Endothelial cell of hepatic sinusoid (primary cell): Measurements from ENCODE around the gene TNFAIP8L3.

Experiments used
- in situ Hi-C: cut with HindIII; loops from 2 replicates; pipeline ENCODE4 v1.10.0; 2017; ENCODE audit warnings: low sequenced_read_pairs

TNFAIP8L3 gene

DNA sequence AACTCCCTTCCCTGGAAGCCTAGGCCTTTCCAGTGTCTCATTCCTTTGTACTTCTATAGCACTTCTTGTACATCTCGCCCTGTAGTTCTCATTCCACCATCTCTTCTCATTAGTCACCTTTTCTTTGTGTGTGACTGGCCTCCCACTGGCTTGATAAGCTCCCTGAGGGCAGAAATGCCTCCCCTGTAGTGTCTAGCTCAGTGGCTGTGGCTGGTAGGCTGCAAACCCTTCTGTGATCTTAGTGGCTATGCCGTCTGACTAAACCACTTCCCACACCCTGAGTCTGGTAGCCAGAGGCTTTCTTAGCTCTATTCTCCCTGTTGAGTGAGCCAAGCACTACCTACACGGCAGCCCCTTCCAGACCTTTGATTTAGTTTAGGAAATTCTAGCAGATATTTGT is 24.4 kb upstream of the TNFAIP8L3 start:
- in situ Hi-C loops = loop anchor here (5.0 kb wide), 2 partner anchors 48 to 57 kb away; no protein-coding TSS in a partner anchor

DNA sequence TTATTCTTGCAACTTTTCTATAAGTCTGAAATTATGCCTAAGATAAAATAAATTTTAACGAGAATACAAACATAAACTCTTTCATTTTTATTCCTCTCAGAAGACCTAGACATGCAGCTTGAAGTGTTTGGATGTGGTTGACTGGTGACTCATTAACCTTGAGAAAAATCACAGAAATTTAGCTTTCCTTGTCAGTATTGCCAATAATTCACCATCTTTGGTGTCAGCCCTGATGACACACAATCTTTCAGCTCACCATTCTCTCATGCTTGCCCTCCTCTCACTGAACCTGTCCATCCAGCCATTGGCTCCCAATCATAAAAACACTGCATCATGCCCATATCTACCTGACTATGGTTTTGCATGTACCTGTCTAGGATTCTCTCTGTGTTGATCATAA is 22.6 kb upstream of the TNFAIP8L3 start:
- in situ Hi-C loops = loop anchor here (5.0 kb wide), 2 partner anchors 50 to 55 kb away; no protein-coding TSS in a partner anchor

DNA sequence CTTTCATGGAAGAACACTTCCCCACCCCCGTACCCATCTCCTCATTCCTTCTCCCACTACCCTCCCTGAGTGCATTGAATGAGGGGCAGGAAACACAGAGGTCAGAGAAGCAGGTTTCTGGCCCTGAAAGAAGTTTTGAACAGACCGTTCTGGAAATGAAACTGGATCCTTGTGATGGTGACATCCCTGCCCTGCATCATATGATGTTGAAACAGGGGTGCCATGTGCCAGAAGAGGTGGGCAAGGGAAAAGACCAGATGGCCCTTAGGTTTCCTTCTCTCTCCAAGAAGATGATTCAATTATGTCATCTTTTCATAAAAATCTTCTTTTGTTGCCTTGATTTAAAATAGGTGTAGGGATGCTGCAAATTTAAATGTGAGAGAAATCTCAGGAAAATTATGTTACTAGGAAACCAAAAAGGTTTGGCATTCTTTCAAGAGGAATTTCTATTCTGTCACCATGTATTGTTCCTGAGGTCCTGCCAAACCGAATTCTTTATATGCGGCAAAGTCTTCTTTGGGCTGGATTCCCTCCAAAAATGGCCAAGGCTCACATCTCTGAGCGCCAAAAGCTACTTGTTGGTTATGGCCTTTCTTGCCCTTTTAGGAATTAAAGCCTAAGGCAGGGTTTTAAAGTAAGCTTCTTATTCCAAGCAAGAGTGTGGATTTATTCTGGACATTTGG is 19.9 kb upstream of the TNFAIP8L3 start:
- in situ Hi-C loops = loop anchor here (5.0 kb wide), 2 partner anchors 52 to 53 kb away; no protein-coding TSS in a partner anchor

DNA sequence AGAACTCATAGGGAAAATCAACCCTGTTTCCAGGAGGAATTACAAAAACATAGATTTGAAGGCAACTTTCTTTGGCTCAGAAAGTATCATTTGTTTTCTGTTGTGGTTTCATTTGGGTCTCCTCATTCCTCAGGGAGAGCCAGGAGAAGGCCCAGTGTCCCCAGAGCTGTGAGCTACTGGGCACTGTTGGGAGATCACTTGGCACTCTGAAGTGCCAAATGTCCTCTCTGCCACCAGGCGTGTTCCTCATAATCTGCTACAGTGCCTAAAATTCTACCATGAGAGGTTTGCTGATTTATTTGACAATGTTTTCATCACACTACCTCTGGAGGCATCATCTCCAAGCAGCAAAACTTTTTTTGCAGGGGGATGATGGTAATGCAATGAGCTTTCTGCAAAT is 17.4 kb upstream of the TNFAIP8L3 start:
- in situ Hi-C loops = no loop called here

DNA sequence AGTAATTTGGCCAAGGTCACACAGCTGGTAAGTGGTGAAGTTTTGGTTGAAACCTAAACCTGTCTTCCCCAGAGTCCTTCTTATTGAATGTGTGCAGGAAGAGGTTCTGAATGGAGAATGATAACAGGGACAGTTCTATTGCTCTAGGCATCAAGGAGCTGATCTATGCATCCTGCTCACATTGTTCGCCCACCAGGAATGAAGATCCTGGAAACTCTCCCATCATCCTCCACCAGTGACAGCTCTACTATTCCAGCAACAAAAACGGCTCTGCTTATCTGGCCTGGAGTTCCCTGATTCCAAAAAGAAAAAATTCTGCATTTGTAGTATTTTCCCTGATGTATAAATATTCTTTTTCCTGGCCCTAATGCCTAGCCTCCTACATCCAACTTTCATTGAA is 16.4 kb upstream of the TNFAIP8L3 start:
- in situ Hi-C loops = no loop called here

DNA sequence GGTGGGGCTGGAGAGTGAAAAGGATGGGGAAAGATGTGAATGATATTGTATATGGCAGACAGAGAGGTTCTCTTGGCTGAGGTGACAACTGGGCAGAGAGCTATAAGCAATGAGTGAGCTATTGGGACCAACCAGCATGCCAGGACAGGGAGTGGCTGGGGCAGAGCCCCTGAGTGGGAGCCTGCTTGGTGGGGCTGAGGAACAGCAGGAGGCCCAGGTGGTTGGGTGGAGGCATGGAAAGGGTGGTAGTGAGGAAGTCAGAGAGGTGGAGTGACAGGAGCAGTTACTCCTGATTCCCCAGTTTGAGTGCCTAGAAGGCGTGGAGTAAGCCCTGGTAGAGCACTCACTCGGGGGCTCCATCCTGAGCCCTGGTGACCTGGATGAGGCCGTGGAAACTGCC is 15.5 kb upstream of the TNFAIP8L3 start:
- in situ Hi-C loops = no loop called here

DNA sequence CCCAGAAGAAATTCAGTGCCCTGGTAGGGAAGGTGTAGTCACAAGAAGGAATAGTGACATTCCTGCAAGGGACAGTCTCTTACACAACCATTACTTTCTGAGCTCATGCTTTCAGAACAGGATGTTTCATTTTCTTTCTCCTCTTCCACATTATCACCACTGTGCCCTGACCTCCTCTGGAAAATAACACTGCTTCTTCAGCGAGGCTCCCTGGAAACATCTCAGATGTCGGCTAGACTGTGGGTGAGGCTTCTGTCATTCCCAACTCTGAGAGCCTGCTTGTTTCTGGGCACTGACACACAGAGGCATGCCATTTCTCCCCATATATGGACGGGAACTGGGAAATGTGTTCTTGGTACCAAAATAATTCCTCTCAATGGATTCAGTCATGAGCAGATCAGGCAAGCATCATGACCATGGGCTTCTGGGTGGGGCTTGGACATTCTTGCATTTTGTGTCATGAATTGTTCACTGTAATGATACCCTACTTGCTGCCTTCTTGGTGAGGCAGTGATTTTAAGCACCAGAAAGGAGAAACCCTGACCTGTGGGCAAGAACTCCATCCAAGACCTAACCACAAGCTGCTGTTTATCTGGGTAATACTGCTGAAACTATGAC is 14.3 kb upstream of the TNFAIP8L3 start:
- in situ Hi-C loops = no loop called here

DNA sequence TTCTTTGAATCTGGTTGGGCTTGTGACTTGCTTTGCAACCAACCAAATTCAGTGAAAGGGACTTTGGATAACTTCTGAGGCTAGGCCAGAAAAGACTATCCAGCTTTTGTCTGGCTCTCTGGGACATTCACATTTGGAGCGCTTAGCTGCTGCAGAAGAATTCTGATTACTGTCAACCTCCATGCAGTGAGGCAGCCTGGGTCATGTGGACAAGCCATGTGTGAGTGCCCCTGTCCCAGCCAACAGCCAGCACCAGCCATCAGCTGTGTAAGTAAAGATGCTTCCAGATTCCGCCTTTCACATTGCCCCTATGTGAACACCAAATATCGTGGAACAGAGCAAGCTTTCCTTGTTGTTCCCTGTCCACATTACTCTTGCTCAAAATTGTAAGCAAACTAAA is 12.9 kb upstream of the TNFAIP8L3 start:
- in situ Hi-C loops = no loop called here

DNA sequence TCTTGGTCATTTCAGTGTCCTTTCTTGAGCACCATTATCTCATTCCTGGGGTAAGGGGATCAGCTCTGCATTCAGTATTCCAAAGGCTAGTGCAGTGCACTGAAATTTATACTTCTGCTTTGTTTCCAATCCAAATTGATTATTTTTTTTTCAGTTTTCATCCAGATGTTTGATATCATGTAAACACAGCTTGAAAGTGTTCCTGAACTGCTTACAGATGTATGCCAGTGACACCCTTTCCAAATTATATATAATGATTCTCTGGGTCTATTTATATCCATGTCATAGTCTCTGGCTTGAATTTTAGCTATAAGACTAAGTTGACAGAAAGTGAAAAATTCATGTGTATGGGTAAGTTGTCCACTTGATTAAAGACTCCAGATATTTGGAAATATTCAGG is 11.8 kb upstream of the TNFAIP8L3 start:
- in situ Hi-C loops = no loop called here

DNA sequence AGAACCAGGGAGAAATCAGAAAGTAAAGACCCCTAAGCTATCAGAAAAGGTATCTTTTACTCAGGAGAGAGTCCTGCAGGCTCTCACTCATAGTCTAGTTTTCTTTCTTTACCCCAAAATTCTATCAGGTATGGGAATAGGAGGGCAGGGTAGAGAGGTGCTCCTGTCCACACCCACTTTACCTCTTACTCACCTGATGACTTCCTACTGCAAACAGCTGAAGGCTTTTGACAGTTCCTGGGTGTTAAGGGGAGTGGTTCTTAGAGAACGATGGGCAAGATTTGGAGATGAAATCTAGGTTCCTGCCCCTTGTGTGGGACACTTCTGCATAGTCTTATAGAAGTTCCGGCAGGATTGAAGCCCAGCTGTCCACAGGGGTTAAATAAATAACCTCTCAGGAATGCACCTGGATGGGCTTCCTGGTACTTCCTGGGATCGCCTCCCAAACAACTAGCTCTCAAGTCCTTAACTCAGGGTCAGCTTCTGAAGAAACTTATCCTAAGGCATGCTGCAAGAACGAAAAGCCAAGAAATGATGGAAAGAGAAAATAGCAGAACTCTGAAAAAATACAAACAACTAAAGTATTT is 10.8 kb upstream of the TNFAIP8L3 start:
- in situ Hi-C loops = no loop called here

DNA sequence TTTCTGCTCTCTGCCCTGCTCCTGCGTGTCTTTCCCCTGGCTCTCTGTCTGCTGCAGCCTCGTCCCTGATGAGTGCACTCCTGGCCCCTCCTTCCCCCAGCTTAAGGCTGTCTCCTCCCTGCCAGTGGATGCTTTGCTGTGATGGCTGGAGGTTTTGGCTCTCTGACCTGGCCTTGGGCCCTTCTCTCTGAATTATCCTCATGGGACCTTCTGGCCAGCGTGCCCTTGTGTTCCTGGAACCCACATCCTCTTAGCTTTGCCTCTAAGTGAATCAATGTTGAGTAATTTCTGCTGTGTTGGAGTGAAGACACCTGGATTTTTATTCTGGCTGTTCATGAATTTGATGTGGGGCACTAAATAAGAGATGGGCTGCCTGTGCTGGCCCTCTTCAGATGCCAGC is 9.8 kb upstream of the TNFAIP8L3 start:
- in situ Hi-C loops = no loop called here

DNA sequence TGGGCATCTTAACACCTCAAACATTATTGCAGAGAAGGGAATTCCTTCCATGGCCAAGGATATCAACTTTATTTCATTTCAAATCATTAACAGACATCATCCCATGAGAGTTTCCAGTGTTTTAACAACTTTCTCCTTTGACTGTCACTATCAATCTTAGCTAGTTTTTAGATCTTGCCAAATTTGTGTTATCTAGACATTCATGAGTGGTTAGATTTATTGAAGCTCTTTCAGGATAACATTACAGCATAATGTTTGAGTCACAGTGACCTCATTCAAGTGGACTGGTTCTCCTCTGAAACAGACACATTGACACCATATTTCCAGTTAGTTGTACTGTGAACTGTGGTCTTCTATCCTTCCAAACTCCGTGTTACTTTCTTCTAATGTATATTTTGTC is 8.6 kb upstream of the TNFAIP8L3 start:
- in situ Hi-C loops = no loop called here

DNA sequence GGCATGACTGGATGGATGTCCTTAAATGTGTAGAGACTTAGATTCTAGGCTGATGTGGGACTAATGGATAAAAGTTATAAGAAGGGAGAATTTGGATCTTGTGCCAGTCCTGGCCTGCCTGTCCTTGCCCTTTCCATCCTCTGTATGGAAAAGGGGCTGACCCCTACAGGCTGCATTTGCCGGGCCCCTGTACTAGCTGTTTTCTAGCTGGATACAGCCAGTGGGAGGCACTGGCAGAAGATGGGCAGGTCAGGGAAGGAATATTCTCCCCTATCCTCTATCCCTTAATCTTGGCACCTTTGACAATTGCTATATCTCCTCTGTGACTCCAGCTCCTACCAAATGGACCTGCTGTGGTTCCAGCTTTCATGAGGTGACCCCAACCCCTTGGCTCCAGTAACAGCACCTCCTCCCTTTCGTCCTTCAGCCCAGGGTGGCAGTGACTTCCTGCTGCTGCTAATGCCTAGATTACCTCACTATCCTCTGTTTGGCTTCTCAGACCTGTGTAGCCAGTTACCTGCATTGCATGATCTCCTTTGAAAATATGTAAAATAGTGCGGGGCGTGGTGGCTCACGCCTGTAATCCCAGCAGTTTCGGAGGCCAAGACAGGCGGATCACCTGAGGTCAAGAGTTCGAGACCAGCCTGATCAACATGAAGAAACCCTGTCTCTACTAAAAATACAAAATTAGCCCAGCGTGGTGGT is 6.2 kb upstream of the TNFAIP8L3 start:
- in situ Hi-C loops = no loop called here

DNA sequence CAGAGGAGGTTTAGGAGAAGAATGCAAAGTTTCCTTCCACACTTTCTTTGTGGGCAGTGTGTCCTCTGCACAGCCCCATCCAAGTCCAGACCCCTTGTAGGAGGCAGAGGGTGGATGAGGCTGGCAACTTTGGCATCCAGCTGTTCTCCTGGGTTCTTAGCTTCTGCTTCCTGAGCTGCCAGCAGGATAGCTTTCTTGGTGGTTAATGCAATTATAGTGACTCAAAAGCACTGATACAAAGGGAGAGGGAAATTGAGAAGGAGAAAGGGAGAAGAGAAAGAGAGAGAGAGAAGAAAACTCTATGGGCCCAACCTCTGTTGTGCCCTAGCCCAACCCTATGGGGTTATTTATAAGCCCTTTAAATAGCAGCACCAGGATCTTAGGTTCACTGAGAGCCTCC is 4.5 kb upstream of the TNFAIP8L3 start:
- in situ Hi-C loops = no loop called here

DNA sequence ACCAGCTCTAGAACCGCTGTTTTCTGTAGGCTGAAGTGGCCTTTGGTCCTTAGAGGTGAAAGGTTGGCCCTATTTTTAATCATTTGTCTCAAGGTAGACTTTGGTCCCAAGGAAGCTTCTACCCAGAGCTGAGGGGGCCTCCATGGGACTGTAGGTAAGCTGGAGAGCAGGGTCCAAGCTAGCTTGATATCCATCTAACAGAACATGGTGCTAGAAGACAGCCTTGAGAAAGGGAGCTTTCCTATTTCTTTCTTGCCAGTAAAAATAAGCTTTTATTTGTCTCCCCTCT is 3.6 kb upstream of the TNFAIP8L3 start:
- in situ Hi-C loops = no loop called here

DNA sequence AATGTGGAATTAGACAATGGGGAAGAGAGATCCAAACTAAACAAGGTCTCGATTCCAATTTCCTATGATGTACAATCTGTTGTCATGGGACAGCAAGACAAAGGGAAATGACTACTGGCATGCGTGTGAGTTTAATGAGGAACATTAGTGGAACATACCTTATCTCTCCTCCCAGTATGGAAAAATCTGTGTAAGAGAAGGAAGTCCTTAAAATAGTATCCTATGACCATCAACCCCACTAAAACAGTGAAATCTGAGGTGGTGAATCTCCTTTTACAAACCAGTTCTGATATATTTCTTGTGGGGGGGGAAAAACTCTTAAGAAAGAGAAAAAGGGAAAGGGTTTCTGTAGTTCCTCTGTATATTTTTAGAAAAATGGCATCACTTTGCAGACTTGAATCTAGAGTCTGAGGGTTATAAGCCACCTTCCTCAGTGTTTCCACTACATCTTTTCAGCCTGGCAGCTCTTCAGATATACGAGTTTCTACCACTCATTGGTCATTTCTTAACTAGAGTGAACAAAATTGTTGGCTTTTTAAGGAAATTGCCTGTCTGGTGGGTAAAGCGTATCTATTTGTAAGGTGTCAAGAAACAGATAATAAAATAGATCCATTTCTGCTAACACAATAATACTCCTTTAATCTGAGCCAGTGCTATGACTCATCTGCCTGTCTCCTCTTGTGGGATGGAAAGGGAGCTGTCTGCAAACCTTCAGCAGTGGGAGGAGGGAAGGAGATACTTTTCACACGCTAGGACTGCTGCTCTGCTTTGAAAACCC is 3.0 kb upstream of the TNFAIP8L3 start:
- in situ Hi-C loops = no loop called here

DNA sequence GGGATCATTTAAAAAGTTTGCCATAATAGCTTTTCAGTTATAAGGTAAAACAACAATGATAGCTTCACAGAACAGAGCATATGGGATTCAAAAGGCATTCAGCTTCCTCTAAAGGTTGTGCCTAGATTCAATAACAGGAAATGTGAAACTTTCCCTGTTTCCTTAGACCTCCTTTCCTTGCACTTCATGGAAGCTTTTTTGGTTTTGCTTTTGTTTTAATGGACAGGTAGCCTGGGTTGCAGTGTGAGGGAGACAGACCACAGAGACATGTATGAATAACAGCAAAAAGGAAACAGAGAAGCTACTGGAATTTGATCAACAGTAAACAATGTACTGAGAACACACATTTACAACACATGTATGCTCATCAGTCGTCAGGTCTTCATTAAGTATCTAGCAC is 2.3 kb upstream of the TNFAIP8L3 start:
- in situ Hi-C loops = no loop called here

DNA sequence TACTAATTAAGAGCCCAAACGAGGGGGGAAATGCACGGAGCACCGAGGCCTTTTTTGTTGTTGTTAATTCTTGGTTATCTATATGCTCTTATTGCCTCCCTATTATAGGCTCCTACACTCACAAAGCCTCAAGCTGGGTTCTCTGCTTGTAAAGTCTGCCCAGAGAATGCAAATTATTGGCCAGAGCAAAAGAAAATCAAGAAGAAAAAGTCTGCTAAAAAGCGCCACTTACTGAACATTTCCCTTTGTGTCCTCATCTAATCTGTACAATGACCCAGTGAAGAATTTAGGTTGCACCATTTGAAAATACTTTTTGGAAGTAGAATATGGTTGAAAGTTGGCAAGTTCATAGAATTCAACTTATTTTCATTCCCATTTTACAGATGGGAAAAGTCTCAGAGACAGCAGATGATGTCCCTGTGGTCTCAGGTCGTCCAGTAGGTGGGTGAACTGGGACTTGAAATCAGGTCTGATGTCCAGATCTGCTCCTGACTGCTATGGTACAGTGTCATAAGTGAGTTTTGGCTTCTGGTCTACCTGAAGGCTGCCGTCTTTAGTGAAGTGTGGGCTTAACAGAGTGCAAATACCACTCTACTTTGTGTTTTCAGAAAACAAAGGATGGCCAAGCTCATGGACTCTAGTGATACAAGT is 1.1 kb upstream of the TNFAIP8L3 start:
- in situ Hi-C loops = no loop called here

DNA sequence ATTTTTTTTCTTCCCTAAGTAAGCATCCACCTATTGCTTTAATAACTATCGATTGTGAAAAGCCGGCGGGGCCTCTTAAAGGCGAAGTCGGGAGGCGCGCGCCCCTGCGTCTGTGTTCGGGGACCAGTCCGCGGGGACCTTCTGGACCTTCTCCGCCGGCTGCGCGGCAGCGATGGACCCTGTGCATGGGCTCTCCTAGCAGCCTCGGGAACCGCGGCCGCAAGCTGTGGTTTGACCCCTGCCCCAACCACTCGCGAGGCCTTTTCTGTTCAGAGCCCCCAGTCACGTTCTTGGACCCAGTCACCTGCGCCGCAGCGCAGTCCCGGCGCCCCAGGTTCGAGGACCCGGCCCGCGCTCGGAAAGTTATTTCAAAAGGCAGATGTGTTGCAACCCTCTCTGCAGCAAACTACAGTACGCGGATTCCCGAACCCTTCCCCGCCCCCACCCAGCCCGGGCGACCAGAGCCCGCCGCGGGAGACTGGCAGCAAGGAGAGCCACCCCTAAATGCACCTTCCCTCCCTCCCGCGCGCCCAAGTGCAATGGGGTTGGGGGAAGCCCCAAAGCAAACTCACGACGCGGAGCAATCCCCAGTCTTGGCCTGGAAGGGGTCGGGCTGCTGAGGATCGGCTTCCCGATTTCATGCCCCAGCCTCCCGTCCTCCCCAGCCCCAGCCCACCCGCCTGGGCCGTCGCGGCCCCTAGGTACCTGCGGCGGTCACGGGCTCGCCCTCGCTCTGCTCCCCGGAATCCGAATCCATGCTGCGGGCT is 684 bp downstream of the TNFAIP8L3 start:
- in situ Hi-C loops = no loop called here

DNA sequence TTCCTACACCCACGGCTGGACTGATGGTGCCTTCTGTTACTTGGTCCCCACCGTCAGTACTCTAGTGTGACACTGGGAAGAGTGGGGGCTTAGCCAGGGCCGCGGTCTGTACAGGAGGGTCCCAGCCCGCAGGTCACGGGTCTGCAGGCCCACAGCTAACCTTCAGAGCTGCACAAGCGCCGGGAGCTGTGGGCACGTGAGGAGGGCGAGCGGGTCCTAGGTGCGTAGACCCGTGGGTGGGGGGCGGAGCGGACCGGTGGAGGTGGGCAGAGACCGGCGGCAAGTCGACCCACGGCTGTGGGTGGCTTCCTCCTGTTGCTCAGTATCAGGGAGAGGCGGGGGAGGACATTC is 1.2 kb downstream of the TNFAIP8L3 start:
- in situ Hi-C loops = no loop called here
